Stimulated activated CD8-positive, alpha-beta memory T cell treated with anti-CD3 and anti-CD28 coated beads, Interleukin-12 subunit alpha, Interleukin-12 subunit beta, amount 100 ng/mL, for 1 hour (primary cell): Measurements from ENCODE around the gene SNRNP25.

Experiments used
- DNase-seq: peaks from one replicate; pipeline ENCODE4 v3.0.0-alpha.2; 2020; ENCODE audit warnings: low read depth

The SNRNP25 gene

DNA sequence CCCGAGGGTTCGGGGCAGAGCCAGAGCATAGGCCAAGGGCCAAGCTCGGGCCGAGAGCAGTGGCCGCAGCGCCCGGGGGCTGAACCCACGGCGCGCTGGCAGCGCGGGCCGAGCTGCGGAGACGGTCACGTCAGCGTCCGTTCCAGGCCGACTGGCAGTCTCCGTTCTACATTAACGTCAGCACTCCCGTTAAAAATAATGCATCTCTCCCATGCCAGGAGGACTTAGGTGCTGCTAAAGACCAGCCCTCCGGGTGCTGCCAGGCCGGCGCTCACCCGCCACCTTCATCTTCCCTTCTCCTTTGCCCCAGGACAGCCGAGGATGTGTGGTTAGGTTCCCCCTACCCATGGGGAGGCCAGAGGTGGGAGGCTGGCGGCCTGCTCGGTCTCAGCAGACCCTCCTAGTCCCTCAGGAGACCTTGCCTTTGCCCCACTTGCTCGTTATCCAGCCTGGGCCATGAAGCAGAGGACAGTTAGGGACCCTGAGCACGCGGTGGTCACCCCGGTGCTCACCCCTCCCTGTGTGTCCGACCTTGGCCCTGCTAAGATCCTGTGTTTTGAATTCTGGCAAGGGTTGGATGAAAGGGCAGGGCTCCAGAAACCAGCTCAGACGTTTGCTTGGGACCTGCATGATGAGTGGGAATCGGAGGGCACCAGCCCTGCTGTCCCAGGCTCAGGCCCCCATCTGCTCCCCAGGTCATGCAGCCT is 25.0 kb downstream of the SNRNP25 start:
- DNase-seq, result no peak

DNA sequence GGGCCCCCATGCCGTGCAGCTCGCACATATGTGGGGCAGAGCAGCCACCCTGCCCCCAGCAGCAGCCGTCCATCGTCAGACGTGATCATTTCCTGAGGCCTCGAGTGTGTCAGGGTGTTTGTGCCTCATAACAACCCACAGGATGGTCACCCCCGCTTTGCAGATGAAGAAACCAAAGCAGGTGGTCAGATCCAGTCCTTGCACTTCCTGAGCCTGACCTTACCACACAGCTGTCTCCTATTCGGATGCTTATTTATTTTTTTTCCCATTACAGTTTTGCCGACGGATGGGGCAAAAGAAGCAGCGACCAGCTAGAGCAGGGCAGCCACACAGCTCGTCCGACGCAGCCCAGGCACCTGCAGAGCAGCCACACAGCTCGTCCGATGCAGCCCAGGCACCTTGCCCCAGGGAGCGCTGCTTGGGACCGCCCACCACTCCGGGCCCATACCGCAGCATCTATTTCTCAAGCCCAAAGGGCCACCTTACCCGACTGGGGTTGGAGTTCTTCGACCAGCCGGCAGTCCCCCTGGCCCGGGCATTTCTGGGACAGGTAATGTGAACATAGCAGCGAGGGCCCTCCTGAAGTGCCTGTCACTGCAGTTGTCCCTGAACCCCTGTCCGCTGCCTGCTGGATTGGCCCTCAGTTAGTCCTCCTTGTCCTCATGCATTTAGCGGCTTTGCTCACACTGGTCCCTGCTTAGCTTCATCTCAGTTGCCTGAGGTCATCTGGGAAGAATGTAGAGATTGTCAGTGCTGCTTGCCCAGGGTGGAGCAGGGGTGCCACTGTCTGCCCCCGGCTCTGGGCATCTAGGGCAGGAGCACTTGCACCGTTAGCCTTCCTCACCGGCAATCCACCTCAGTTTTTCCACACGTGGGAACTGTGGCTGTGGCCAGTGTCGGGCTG is 25.8 kb downstream of the SNRNP25 start:
- no peak for DNase-seq

DNA sequence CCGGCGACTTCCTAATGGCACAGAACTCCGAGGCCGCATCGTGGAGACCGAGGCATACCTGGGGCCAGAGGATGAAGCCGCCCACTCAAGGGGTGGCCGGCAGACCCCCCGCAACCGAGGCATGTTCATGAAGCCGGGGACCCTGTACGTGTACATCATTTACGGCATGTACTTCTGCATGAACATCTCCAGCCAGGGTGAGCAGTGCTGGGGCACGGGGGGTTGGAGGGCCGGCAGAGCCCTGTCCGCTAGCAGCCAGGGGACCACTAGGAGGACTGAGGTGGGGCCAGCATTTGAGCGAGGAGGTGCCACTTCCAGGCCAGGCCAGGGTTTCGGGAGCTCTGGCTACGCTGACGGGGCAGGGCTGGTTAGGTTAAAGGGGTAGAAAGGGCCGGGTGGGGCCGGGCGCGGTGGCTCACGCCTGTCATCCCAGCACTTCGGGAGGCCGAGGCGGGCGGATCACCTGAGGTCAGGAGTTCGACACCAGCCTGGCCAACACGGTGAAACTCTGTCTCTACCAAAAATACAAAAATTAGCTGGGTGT is 29.5 kb downstream of the SNRNP25 start:
- no peak for DNase-seq

DNA sequence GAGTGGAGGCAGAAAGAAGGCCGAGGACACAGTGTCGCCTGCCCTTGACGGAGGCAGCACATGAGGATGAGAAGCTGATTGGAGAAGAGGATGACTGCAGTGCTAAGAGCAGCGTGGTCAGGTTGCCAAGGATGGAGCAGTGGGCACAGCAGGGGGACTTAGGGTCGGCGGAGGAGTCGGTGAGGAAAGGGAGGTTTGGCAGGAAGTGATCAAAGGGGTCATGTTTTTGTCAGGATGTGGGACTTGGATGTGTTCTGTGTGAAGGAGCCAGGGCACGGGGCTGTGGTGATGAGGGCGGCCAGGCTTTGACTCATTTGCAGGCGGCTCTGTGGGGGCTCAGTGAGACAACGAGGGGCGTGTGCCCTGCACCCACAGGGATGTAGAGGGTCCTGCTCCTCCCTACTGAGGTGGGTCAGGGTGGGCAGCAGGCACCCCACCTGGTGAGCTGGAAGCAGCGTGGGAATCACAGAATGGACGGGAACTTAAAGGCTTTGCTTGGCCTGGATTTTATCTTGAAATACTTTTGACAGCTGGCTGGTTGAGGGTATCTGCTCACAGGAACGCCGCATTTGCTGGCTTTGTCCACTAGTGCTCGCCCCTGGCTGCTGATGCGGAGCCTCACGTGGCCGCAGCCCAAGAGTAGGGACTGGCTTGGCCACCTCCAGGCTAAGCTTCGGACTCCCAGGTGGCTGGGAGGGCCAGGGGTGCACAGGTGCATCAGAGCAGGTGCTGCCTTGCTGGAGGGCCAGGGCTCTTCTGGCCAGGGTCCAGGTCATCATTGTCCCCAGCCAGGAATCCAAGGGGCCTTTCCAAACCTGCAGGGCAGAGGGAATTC is 30.4 kb downstream of the SNRNP25 start:
- no peak for DNase-seq

DNA sequence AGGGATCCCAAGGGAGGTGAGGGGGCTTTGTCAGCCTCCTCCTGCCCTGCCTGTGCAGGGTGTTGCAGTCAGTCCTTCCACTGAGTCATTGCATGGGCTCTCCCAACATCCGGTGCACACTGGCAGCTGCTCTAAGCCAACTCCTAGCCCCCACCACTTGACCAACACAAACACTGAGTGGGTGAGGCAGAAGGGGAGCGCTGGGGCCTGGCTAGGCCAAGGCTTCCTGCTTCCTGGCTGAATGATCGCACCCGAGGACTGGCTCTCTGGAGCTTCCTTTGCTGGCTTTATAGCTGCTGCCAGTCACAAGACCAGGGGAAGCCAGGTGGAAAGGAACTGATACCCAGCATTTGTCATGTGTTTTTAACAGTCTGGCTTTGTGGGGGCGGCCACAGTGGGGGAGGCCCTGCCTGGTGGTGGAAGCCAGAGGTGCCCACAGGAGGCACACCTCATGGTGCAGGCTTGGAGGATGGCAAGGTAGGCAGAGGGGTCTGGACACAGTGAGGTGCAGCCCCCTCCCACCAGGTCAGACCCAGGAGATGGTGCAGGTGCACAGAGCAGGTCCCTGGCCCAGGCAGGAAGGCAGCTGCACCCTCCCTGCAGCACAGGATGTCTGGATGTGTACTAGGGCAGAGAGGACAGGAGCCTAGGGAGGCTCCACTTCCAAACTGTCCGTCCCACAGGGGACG is 31.2 kb downstream of the SNRNP25 start:
- peak; percentile 37 for DNase-seq

DNA sequence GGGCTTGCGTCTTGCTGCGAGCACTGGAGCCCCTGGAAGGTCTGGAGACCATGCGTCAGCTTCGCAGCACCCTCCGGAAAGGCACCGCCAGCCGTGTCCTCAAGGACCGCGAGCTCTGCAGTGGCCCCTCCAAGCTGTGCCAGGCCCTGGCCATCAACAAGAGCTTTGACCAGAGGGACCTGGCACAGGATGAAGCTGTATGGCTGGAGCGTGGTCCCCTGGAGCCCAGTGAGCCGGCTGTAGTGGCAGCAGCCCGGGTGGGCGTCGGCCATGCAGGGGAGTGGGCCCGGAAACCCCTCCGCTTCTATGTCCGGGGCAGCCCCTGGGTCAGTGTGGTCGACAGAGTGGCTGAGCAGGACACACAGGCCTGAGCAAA is 31.8 kb downstream of the SNRNP25 start:
- DNase-seq, result no peak

DNA sequence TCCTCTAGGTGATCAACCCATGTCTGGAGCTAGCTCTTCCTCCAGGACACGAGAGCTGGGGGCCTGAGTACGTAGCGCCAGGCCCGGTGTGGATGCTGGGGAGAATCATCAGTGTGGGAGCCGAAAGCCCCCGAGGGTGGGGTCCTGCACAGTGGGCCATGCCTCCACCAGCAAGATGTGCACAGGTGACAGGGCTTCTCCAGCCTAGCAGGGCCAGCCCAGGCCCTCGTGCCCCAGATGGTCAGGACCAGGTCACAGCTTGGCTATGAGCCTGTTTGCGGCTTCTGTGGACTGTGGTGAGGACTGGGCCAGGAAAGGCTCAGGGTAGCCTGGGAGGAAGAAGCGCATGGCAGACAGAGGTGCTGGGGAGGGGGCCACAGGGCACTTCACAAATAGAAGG is 32.2 kb downstream of the SNRNP25 start:
- DNase-seq, result no peak

DNA sequence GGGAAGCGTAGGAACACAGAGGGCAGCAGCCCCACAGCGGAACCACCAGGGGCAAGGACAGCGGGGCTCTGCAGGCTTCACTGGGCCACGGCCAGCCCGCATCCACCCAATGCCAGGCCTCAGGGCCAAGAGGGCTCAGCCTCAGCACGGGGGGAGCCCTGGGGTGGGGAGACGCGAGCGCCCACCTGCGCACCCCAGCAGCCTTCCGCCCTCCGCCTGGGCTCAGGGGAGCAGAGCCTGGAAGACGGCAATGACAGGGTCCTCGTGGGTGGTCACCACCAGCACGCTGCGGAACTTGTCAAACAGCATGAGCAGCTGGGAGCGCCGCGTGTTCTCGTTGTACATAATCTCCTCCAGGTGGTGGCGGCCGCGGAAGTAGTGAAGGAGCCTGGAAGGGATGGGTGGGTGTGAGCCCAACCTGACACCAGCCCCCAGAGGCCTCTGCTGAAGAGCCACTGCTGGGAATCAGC is 32.9 kb downstream of the SNRNP25 start:
- no peak for DNase-seq

DNA sequence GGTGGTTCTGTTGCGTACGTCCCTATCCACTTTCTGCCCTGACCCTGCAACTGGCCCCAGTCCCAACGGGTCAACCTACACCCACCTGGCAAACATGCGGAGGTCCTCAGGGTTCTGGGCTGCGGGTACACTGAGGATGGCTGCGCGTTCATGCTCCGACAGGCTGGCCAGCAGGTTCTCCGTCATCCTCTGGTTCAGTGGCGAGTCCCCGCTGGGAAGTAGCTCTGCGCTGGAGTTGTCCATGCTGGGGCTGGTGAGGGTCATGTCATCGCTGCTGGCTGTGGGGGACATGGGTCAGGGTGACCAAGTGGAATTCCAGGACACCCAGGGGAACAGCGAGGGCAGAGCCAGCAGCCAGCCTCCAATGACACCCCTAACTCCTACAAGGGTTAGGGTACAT is 35.0 kb downstream of the SNRNP25 start:
- no peak for DNase-seq

DNA sequence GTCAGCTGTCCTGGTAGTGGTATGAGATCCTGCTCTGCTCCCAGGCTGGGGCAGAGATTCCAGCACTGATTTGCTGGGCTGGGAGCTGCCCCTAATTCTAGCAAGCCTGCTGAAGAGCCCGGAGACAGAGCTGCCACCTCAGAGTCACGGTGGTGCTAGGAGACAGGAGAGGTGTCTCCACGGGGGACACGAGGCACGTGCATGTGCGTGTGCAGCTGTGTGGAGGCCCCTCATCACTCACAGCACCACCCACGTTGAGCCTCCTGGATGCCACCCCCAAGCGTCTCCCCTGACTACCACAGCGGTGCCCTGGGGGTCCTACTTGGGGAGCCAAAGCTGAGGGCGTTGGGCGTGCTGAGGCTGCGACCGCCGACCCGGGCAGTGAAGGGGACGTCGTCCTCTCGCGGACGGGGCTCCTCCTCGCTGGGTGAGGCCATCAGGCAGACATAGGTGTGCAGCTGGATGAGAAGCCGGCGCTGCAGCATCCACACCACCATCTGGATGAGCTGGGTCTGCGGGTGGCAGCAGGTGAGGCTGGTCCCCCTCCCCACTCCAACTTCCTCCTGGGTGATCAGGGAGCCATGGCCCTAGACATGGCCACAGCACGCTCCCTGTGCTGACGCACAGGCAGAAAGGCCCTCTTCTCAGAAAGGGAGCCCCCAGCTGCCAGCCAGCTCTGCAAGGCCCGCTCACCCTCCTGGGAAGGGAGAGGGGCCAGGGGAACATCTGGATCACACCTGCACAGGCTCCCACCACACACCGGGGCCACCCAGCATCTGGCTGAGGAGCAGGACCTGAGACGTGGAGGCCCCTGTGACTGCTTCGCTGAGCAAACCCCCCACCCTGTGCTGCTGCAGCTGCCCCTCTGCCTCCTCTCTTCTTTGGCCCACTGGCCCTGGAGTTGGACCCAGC is 36.0 kb downstream of the SNRNP25 start:
- DNase-seq, result no peak

DNA sequence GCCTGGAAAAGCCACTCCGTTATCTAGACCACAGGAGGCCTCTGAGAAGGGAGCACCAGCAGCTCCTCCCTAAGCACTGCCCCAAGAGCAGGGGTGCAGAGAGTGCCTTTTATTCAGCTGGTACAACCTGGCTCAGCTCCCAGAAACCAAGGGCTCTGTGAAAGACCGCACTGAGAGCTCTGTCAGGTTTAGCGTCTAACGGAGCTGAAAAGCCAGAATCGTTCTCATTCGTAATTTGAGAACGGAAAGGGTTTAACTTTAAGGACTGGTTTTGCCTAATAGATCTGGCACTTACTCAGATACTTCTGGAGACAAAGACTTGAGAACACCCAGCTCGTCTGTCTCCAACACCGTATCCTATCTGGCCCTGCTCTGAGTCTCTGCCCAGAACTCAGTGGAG is 37.9 kb downstream of the SNRNP25 start:
- no peak for DNase-seq

DNA sequence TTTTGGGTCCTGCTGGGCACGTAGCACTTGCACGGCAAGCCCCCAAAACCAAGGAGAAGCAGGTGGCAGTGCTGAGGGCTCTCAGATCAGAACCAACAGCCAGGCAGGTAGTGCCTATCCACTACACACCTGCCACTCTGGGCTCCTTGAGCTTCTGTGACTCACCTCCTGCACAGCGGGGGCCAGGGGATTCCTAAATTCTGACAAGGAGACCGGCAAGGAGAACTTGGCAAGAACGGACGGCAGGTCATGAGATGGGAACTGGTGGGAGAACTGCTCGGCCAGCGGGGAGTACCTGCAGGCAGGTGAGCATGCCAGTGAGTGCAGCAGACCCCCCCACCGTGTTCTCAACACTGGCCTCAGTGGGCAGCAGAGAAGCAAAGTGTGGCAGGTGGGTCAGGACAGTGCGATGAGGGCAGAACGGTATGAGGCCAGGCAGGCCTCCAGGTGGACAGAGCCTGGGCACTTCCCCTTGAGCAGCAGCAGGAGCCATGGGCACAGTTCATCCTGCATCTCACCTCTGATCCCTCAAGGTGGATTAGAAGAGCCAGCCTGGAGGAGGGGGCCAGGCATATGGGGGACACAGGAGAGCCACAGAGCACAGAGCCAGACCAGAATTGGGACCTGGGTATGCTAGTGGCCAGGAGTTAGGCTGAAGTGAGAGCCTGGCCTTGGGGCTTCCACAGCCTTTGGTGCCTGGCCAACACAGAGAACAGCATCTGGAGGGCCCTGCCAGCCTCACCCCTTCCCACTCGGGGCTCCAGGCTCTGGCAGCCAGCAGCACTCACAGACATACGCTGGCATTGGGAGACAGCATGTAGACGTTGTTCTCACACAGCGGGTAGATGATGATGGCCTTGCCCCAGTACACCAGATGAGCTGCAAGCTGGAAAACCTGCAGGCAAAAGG is 39.1 kb downstream of the SNRNP25 start:
- DNase-seq, result no peak

DNA sequence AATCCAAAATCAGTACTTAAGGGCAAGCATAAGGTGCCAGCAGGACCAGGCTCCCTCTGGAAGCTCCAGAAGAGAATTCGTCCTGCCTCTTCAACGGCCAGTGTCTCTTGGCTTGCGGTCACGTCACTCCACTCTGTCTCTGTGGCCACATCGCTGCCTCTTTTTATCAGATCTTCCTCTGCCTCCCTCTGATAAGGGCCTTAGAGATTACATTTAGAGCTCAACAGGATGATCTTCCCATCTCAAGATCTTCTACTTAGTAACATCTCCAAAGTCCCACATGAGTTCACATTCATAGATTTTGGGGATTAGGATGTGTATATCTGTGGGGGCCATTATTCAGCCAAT is 41.3 kb downstream of the SNRNP25 start:
- DNase-seq, result no peak

DNA sequence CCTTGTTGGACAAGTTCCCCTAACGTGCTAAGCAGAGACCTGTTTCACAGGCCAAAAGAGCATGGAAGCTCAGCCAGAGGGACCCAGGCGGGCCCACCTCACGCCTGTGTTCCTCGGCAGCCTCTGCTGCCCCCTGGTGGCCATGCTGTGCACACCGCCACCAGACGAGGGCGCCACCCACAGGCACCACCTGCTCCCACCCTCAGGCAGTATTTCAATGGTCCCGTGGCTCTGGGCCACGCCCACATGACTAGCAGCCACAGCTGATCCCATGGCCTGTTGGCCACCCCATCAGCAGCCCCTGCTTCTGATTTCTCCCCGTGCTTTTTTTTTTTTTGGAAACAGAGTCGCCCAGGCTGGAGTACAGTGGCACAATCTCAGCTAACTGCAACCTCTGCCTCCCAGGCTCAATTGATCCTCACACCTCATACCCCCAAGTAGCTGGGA is 43.3 kb downstream of the SNRNP25 start:
- peak; percentile 83 for DNase-seq

DNA sequence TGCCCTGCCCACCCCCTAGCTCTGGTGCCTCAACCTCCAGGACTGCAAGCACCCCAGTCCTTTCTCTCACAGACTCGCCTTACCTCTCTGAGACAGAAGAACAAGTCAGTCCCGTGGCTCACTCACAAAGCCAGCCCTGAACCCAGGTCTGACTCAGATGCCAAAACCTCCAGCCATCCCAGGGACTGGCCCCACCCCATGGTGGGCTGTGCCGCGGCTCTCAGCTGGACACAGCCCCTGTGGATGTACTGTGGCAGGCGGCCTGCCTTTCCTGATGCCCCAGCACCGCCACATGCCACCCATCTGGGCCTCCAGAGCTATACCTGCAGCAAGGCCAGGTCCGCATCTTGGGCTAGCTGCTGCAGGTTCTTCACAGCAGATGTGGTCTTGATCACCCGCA is 44.2 kb downstream of the SNRNP25 start:
- no peak for DNase-seq

DNA sequence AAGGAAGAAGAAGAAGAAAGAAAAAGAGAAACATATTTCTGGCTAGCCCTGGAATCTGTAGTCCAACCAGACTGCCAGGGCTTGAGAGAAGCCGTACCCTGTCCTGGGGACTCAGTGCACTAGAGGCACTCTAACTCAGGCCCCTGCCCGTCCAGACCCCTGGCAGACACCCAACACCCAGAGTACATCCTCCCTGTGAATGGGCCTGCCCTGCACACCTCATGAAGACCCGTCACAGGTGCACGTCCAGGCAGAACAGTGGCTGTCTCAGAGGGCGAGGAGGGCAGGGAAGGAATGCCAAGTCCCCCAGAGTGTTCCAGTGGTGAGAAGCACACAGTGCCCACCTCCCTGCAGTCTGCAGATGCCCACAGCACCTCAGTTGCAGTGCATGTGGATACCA is 47.4 kb downstream of the SNRNP25 start:
- DNase-seq, result no peak

DNA sequence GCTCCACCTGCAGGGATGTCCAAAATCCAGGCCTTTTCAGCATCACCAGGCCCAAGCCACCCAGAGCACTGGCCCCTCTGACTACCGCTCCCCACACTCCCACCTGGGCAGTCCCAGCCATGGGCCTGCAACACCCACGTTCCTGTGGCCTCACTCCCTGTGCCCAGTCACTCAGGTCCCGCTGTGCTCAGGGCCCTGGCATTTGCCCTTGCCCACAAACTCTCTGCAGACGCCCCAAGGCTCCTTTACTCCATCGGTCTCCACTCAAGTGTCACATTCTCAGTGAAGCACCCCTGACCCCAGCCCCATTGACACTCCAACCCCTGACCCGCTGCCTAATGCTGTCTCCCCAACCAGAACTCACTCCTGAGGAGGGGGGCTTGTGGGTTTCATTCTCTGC is 48.0 kb downstream of the SNRNP25 start:
- no peak for DNase-seq

DNA sequence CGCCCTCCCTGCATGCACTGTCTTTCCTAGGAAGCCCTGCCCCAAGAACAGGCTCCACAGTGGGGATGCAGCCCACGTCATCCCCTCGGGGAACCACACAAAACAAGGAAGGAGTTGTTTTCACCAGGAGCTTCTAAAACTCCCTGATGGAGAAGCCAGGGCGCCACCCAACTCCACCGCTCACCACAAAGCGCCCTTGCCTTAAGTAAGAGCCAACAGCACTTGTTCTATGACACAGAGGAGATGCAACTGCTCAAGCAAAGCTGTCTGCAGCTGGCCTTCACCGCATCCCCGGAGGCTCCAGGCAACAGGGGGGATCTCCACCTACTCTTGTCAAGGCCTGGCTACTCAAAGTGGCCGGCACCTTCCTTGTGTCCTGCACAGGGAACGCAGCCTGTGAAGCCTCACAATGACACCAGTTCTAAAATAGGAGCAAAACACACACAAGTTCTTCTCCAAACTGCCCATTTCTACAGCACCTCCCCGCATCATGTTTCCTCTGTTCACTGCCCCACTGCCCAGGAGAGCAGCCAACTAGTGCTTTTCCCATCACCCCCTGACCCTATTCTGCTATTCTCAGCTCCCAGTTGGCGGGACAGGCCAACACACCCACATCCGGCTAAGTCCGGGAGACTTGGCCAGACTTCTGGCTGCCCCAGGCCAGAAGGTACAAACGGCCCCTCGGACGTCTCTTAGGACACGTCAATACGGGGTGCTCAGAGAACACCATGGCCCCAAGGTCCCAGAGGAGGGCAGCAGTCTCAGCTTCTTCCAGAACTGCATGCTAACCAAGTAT is 48.6 kb downstream of the SNRNP25 start:
- no peak for DNase-seq

DNA sequence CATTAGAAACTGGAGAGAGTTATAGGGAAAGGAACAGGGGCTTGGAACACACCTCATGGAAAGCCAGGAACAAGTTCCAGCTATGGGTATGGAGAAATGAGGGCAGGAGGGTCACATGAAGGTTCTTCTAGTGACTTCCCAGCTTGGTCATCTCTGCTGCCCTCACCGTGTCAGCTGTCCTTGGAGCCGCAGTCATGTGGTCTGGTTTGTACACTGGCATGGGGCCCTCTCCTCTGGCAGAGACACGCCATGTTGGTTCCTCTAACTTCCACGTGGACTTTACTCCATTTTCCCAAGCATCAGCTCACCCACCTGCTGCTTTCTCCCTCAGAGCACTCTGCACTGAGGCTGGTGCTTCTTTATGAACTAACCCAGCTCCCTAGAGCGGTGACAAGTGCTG is 50.7 kb downstream of the SNRNP25 start:
- DNase-seq, result no peak
